Neutrophil (primary cell): Measurements from ENCODE around the gene PRDM16.

Experiments
- H3K27ac ChIP-seq: fragments of 200-600 bp; sonication (generic); 2 replicates; pipeline ENCODE4 v1.5.1; 2016; ENCODE audit warnings: mild to moderate bottlenecking, moderate library complexity
- H3K27me3 ChIP-seq: fragments of 200-600 bp; sonication (generic); 2 replicates; pipeline ENCODE4 v1.6.0; 2016; ENCODE audit warnings: mild to moderate bottlenecking
- H3K36me3 ChIP-seq: fragments of 200-600 bp; sonication (generic); 2 replicates; pipeline ENCODE4 v1.5.1; 2017
- H3K4me1 ChIP-seq, 2 experiments: fragments of 200-600 bp in 1 of 2; sonication (generic) in 1 of 2; 1 replicate in 1 of 2; 2 replicates in 1 of 2; pipeline versions ENCODE4 v1.5.1 to v1.6.1; 2013 to 2016; ENCODE audit warnings: low read depth in 1 of 2, low read length in 1 of 2, mild to moderate bottlenecking in 1 of 2, moderate library complexity in 1 of 2; ENCODE audit not compliant: control insufficient read depth in 1 of 2, insufficient read depth in 1 of 2
- H3K4me3 ChIP-seq, 2 experiments: fragments of 200-600 bp in 1 of 2; sonication (generic) in 1 of 2; 1 replicate in 1 of 2; 2 replicates in 1 of 2; pipeline ENCODE4 v1.5.1; 2013 to 2016; ENCODE audit warnings: low read depth in 1 of 2, low read length in 1 of 2, mild to moderate bottlenecking in 1 of 2, moderate library complexity in 1 of 2
- H3K9me3 ChIP-seq: fragments of 200-600 bp; sonication (generic); 2 replicates; pipeline ENCODE4 v1.5.1; 2016
- CTCF ChIP-seq: fragments of 200-600 bp; sonication (generic); IDR thresholded peaks from 2 replicates; pipeline ENCODE4 v1.5.1; 2016; ENCODE audit warnings: antibody characterized with exemption

The PRDM16 gene

DNA sequence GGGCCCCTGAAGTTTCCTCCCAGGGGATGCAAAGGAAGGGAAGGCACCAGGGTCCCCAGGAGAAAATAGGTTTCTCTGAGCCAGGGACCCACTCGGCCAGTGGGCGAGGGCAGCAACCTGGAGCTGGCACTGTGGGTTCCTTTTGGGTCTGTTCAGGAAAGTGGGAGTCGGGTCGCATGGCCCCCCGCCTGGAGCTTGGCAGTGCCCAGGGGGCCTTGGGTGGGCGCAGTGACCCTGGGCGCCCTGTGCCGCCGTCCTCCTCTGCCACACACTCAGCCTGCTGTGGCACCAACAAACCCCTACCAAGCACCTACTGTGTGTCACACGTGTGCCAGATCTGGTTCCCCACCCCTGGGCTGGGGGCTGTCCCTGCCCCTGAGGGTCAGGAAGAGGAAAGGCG is 296.0 kb downstream of the PRDM16 start:
- Histone ChIP-seq H3K27me3 (peaks cover 46% of the 10 kb centered on the region), H3K4me3 (no peak overlapping the region)
- TF ChIP-seq CTCF: no peak

DNA sequence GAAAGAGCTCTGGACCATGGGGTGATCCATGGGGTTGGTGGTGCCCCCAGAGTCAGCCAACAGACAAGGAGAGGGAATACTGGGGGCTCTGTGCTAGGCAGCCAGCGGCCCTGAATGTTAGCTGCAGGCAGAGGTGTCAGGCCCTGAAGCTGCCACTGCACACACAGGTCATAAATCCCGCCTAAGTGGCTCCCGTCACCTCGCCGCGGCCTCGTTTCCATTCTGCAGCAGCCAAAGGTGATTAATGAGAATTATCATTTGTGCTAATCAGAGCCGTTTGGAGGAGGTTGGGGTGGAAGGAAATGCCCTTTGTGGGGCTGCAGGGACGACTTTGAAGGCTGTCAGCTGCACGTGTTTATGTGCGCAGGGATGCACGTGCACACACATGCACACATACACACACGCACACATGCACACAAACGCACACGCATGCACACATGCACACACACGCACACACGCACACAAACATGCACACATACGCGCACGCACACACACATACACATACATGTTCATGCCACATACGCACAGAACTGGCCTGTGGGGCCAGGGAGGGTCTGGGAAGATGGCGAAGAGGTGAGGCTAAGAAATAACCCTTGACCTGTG is 296.6 kb downstream of the PRDM16 start:
- Histone ChIP-seq H3K9me3 (no peaks in the 10 kb centered on the region), H3K4me3 (no peak overlapping the region), H3K27ac (no peak overlapping the region), H3K36me3 (no peaks in the 10 kb centered on the region), H3K4me1 (no peaks in the 10 kb centered on the region), H3K27me3 (peaks cover 46% of the 10 kb centered on the region)
- TF ChIP-seq CTCF: no peak

More for the DNA sequence above, 296.0 kb downstream of the PRDM16 start:
- Histone ChIP-seq H3K4me1 (no peaks in the 10 kb centered on the region), H3K27ac (no peak overlapping the region), H3K9me3 (no peaks in the 10 kb centered on the region), H3K36me3 (no peaks in the 10 kb centered on the region)

- Histone ChIP-seq H3K4me3 (no peak overlapping the region), H3K27me3 (peaks cover 46% of the 10 kb centered on the region), H3K27ac (no peak overlapping the region), H3K36me3 (no peaks in the 10 kb centered on the region), H3K4me1 (no peaks in the 10 kb centered on the region), H3K9me3 (no peaks in the 10 kb centered on the region)
- TF ChIP-seq CTCF: no peak
Observed at GRCh38 chr1:3366126-3367051, 297.4 kb downstream of the PRDM16 start.

GRCh38 chr1:3367376-3367775 is 298.4 kb downstream of the PRDM16 start:
- no peaks in the 10 kb centered on the region for H3K36me3 ChIP-seq
- H3K4me1 ChIP-seq: no peaks in the 10 kb centered on the region
- H3K27me3 ChIP-seq: peaks cover 46% of the 10 kb centered on the region
- no peak overlapping the region for H3K27ac ChIP-seq
- no peak for TF ChIP-seq CTCF
- H3K9me3 ChIP-seq: no peaks in the 10 kb centered on the region
- H3K4me3 ChIP-seq: no peak overlapping the region

DNA sequence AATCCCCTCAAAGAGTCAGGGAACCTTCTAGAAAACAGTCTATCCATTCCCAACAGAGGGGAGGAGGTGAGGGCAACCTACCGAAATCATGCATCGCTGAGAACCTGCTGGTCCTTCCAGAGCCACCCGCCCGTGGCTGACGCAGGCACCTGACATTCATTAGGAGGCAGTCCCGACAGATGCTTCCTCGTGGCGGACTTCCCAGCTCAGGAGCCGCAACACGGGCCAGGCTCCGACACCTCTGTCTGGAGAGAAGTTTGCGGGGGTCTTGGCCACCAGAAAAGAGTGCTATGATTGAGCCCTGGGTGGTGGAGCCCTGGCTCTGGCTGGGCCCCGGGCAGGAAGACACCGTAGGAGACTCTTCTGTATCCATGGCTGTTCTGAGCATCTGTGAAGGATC is 299.1 kb downstream of the PRDM16 start:
- no peak overlapping the region for H3K27ac ChIP-seq
- H3K4me3 ChIP-seq: no peak overlapping the region
- no peaks in the 10 kb centered on the region for H3K36me3 ChIP-seq
- no peak for TF ChIP-seq CTCF
- no peaks in the 10 kb centered on the region for H3K9me3 ChIP-seq
- peaks cover 46% of the 10 kb centered on the region for H3K27me3 ChIP-seq
- H3K4me1 ChIP-seq: no peaks in the 10 kb centered on the region
